Transverse colon (tissue), 4 donors: ENCODE results near the gene SH3PXD2B. TPM values are rescaled to one million over a fixed set of nuclear protein-coding genes. Genes with fewer than 3 reads are reported as not detected.

ENCODE experiments used
- DNase-seq: peaks from one replicate; pipeline ENCODE4 v3.0.0-alpha.2; 2019
- H3K27ac ChIP-seq, 4 donors: fragments of 200-600 bp; sonication (generic); 2 replicates each; pipeline ENCODE4 v1.5.1; 2016 to 2018; ENCODE audit warnings: inconsistent platforms in 4 of 4
- H3K27me3 ChIP-seq: fragments of 200-600 bp; sonication (generic); 2 replicates; pipeline ENCODE4 v1.5.1; 2017; ENCODE audit warnings: inconsistent platforms
- H3K36me3 ChIP-seq, 4 donors: fragments of 200-600 bp; sonication (generic); 2 replicates each; pipeline ENCODE4 v1.5.1; 2017 to 2019; ENCODE audit warnings: inconsistent platforms in 4 of 4
- H3K4me1 ChIP-seq, 4 donors: fragments of 200-600 bp; sonication (generic); 2 replicates each; pipeline ENCODE4 v1.5.1; 2017 to 2020; ENCODE audit warnings: inconsistent platforms in 4 of 4
- H3K4me3 ChIP-seq, 4 donors: fragments of 200-600 bp; sonication (generic); 1 replicate in 1 of 4; 2 replicates in 3 of 4; pipeline versions ENCODE4 v1.5.1 to v1.6.1; 2017 to 2019; ENCODE audit warnings: inconsistent platforms in 4 of 4
- H3K9me3 ChIP-seq, 2 donors: fragments of 200-600 bp; sonication (generic); 2 replicates each; pipeline ENCODE4 v1.5.1; 2017 to 2019; ENCODE audit warnings: inconsistent platforms in 2 of 2
- CTCF ChIP-seq, 5 experiments: fragments of 200-600 bp in 3 of 5; fragments of 450-650 bp in 2 of 5; sonication (generic) in 3 of 5; IDR thresholded peaks; 1 replicate in 2 of 5; 2 replicates in 3 of 5; pipeline ENCODE4 v1.5.1; 2016 to 2017; ENCODE audit warnings: antibody characterized with exemption in 5 of 5, inconsistent platforms in 3 of 5, mild to moderate bottlenecking in 2 of 5, moderate library complexity in 1 of 5
- EP300 ChIP-seq: sonication (generic); formaldehyde crosslinking; IDR thresholded peaks from one replicate; pipeline ENCODE4 v1.6.1; 2017; ENCODE audit warnings: antibody characterized with exemption, low read depth
- POLR2A ChIP-seq: fragments of 450-650 bp; IDR thresholded peaks from one replicate; pipeline ENCODE4 v1.6.1; 2016; ENCODE audit warnings: antibody characterized with exemption, mild to moderate bottlenecking, moderate library complexity
- POLR2AphosphoS5 ChIP-seq, 3 donors: sonication (generic); formaldehyde crosslinking; IDR thresholded peaks; one replicate each; pipeline ENCODE4 v1.6.1; 2016; ENCODE audit warnings: antibody characterized with exemption in 3 of 3
- WGBS, 2 donors: methylation state at CpG; one replicate each; pipeline ENCODE4 v1.1.5; 2018; ENCODE audit warnings: low coverage in 1 of 2; 5-methylcytosine and 5-hydroxymethylcytosine counted together
- in situ Hi-C, 4 donors: fragments of 200-750 bp; cut with MboI; loops; one replicate each; pipeline versions ENCODE4 v1.15.0 to v1.15.1; 2017; ENCODE audit warnings: low sequenced_read_pairs in 3 of 4, low pct_ligation_motif_present in 1 of 4, low pct_unique_long_range_greater_than_20kb in 1 of 4
- intact Hi-C: fragments of 100-400 bp; cut with DNase I; formaldehyde crosslinking; loops from one replicate; pipeline ENCODE4 v1.15.1; 2023; ENCODE audit warnings: low total_unique reads
- total RNA-seq, 4 donors: library from RNA; depleted of rRNA; stranded (reverse); fragments of >200 nt; gene quantifications; one replicate each; pipeline ENCODE4 v1.1.0, GENCODE V29; 2016

SH3PXD2B gene
- total RNA-seq, 4 donors from 2014 or later = 10.2 to 26.6 (median 14.6) TPM

- TF ChIP-seq EP300 (no peak), POLR2A (no peak), CTCF (IDR thresholded peaks at IDR 0.05) (no peak)
- WGBS, 2 donors = 0 to 49% methylated on average over 2 to 6 of the region's 6 CpGs
- intact Hi-C loops (loop anchor here (5.0 kb wide), 1 partner anchor 69 kb away; the partner anchor contains the start of gene SH3PXD2B), in situ Hi-C loops (no loop called here)
- H3K27ac ChIP-seq = peak overlapping the region in 1 of 4 donors; percentile 42
- no peaks in the 10 kb centered on the region for H3K9me3 ChIP-seq
- H3K27me3 ChIP-seq = no peaks in the 10 kb centered on the region
- H3K4me1 ChIP-seq = peaks cover 0 to 13% (median 5%) of the 10 kb centered on the region in 4 donors
- DNase-seq = peak; percentile 34
- H3K4me3 ChIP-seq = no peak overlapping the region
- no peaks in the 10 kb centered on the region for H3K36me3 ChIP-seq
Measured at GRCh38 chr5:172383191-172383802, 71.0 kb downstream of the SH3PXD2B start.

GRCh38 chr5:172380987-172381643 lies 73.2 kb downstream of the SH3PXD2B start:
- 81% methylated on average over 21 of the region's 21 CpGs; no CpG with 5 or more reads in 1 of the 2 donors for WGBS, 2 donors
- Histone ChIP-seq H3K36me3 (no peaks in the 10 kb centered on the region), H3K4me1 (peaks cover 0 to 13% (median 5%) of the 10 kb centered on the region in 4 donors), H3K9me3 (no peaks in the 10 kb centered on the region), H3K27me3 (no peaks in the 10 kb centered on the region), H3K27ac (peak overlapping the region in 3 of 4 donors; percentile 39 to 64 (median 53)), H3K4me3 (no peak overlapping the region)
- TF ChIP-seq POLR2A (no peak), CTCF (IDR thresholded peaks at IDR 0.05) (no peak), POLR2AphosphoS5 (IDR thresholded peaks at IDR 0.05) (no peak), EP300 (no peak)
- peak; percentile 46 for DNase-seq
- intact Hi-C loops (loop anchor here (5.0 kb wide), 1 partner anchor 71 kb away; the partner anchor contains the start of gene SH3PXD2B), in situ Hi-C loops (no loop called here)

- WGBS, 2 donors = 75 to 79% methylated on average over 15 to 18 of the region's 18 CpGs
- Histone ChIP-seq H3K36me3 (no peaks in the 10 kb centered on the region), H3K4me3 (no peak overlapping the region), H3K27me3 (no peaks in the 10 kb centered on the region), H3K27ac (peak overlapping the region in 3 of 4 donors; percentile 39 to 64 (median 53)), H3K9me3 (no peaks in the 10 kb centered on the region), H3K4me1 (peaks cover 0 to 13% (median 5%) of the 10 kb centered on the region in 4 donors)
- TF ChIP-seq CTCF (IDR thresholded peaks at IDR 0.05) (no peak), POLR2A (no peak), EP300 (no peak), POLR2AphosphoS5 (IDR thresholded peaks at IDR 0.05) (no peak)
- in situ Hi-C loops = no loop called here
- intact Hi-C loops = loop anchor here (5.0 kb wide), 1 partner anchor 72 kb away; the partner anchor contains the start of gene SH3PXD2B
- no peak for DNase-seq
Measured at GRCh38 chr5:172380301-172380986, 73.9 kb downstream of the SH3PXD2B start.

- 90% methylated on average over 3 of the region's 3 CpGs; no CpG with 5 or more reads in 1 of the 2 donors for WGBS, 2 donors
- no peak for TF ChIP-seq EP300
- TF ChIP-seq POLR2AphosphoS5 (IDR thresholded peaks at IDR 0.05) = no peak
- intact Hi-C loops (no loop called here), in situ Hi-C loops (no loop called here)
- H3K4me1 ChIP-seq = peaks cover 0 to 13% (median 5%) of the 10 kb centered on the region in 4 donors
- no peaks in the 10 kb centered on the region for H3K9me3 ChIP-seq
- H3K27ac ChIP-seq = no peak overlapping the region
- H3K36me3 ChIP-seq = no peaks in the 10 kb centered on the region
- no peaks in the 10 kb centered on the region for H3K27me3 ChIP-seq
- H3K4me3 ChIP-seq = no peak overlapping the region
- no peak for DNase-seq
Measured at GRCh38 chr5:172379481-172379880, 74.8 kb downstream of the SH3PXD2B start.
